B cell (primary cell): ENCODE data around the gene NTN5.

Experiments used
- EZH2 ChIP-seq: IDR thresholded peaks from 2 replicates; pipeline ENCODE4 v1.6.1; 2012; ENCODE audit warnings: borderline replicate concordance, low read depth, mild to moderate bottlenecking, moderate library complexity, low read length; ENCODE audit not compliant: insufficient read depth, poor library complexity, severe bottlenecking
- TF ChIP-seq, protein P1 (sequence below): fragments of 200-600 bp; IDR thresholded peaks from one replicate; pipeline ENCODE4 v1.8.0; 2022; ENCODE audit warnings: antibody characterized with exemption, mild to moderate bottlenecking

DNA sequence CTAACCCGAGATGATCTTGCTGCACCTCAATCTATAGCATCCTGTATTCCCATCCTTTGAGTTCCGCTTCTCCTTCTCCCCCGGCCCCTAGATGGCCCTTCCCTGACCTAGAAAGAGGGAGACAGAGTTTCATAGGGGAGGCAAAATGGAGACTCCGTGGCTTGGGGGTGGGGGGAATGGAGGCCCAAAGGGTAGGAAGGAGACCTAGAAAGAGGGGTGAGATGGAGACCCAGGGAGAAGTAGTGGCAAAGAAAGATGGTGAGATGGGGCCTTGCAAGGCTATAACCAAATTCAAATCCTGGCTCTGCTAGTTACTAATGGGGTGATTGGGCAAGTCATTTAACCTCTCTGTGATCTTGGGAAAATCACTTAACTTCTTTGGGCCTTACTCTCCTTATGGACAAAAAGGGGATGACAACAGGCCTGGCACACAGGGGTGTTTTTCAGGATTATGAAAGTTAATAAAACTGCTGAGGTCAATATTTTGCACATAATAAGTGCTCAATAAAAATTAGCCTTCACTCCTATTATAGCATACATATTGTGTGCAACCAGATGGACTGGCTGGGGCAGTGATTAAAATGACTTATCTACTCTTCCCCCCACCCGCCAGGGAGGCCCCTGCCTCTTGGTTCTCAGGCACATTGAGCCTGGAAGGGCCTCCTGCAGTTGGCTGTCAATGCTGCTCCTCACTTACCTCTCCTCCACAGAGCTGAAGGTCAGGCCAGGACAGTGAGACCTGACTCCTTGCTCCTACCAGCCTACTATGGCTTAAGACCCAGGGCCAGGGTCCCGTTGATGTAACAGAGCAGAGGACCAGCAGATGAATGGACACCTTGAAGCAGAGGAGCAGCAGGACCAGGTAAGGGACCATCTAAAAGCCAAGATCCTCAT is 52.9 kb downstream of the NTN5 start:
- TF ChIP-seq, protein P1, sequence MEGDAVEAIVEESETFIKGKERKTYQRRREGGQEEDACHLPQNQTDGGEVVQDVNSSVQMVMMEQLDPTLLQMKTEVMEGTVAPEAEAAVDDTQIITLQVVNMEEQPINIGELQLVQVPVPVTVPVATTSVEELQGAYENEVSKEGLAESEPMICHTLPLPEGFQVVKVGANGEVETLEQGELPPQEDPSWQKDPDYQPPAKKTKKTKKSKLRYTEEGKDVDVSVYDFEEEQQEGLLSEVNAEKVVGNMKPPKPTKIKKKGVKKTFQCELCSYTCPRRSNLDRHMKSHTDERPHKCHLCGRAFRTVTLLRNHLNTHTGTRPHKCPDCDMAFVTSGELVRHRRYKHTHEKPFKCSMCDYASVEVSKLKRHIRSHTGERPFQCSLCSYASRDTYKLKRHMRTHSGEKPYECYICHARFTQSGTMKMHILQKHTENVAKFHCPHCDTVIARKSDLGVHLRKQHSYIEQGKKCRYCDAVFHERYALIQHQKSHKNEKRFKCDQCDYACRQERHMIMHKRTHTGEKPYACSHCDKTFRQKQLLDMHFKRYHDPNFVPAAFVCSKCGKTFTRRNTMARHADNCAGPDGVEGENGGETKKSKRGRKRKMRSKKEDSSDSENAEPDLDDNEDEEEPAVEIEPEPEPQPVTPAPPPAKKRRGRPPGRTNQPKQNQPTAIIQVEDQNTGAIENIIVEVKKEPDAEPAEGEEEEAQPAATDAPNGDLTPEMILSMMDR, result no peak
- TF ChIP-seq EZH2, result no peak
